ENCODE measurements around the gene IFT27. TPM values are rescaled to one million over a fixed set of nuclear protein-coding genes. Genes with fewer than 3 reads are reported as not detected.

Gene IFT27
- total and polyA plus RNA-seq, 2 experiments from 2014 or later, result 28.5 to 63.5 TPM

DNA sequence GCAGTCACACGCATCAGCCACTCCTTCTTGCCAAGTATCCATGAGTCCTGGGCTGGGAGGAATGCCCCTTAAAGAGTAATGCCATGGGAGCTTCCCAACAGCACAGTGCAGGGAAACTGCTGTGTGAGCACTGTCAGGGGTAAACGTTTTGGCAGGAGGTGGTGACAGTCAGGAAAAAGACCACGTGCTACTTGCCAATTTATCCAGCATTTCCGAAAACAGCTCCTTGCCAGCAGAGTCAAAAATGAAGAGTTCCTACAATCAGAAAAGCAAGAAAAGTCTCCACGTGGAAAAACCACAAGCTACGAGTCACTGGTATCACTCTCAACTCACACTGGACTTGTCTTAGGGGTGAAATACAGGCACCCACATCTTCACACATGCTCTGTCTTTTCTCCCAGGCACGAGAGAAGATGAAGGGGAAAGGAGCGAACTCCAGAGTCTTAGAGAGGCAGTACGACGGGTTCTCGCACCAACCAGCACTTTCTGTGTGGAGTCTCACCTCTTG is 9.9 kb downstream of the IFT27 start:
- no peak overlapping the region for H3K27ac Mint-ChIP-seq
- Histone ChIP-seq H3K27ac (ENCODE audit: low read depth) (no peak overlapping the region), H3K79me2 (replicated peaks; ENCODE audit: insufficient read depth) (no peaks in the 10 kb centered on the region), H3F3A (replicated peaks; ENCODE audit: low read depth) (no peaks in the 10 kb centered on the region), H2AFZ (no peak overlapping the region), H3K4me1 (ENCODE audit: insufficient read depth) (no peaks in the 10 kb centered on the region), H3K4me3 (no peak overlapping the region), H3K9me2 (ENCODE audit: insufficient read depth) (no peaks in the 10 kb centered on the region), H4K20me1 (replicated peaks; ENCODE audit: insufficient read depth) (no peaks in the 10 kb centered on the region; the same call in 1 of the 2 replicates), H3K36me3 (ENCODE audit: insufficient read depth) (no peaks in the 10 kb centered on the region), H3K27me3 (ENCODE audit: insufficient read depth) (no peaks in the 10 kb centered on the region), H3K4me2 (no peak overlapping the region)
- no peak for DNase-seq (ENCODE audit: low spot score)
- peaks cover 8% of the 10 kb centered on the region for H3K27me3 Mint-ChIP-seq (ENCODE audit: insufficient read depth, low read depth, poor library complexity)
- no peaks in the 10 kb centered on the region for H3K9me3 Mint-ChIP-seq
- H3K36me3 Mint-ChIP-seq (ENCODE audit: low read depth), result peaks cover 27% of the 10 kb centered on the region
- H3K4me1 Mint-ChIP-seq, result peaks cover 17% of the 10 kb centered on the region
- H3K4me3 Mint-ChIP-seq, result no peak overlapping the region
- no peak for ATAC-seq
- TF ChIP-seq, protein P1, sequence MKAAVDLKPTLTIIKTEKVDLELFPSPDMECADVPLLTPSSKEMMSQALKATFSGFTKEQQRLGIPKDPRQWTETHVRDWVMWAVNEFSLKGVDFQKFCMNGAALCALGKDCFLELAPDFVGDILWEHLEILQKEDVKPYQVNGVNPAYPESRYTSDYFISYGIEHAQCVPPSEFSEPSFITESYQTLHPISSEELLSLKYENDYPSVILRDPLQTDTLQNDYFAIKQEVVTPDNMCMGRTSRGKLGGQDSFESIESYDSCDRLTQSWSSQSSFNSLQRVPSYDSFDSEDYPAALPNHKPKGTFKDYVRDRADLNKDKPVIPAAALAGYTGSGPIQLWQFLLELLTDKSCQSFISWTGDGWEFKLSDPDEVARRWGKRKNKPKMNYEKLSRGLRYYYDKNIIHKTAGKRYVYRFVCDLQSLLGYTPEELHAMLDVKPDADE (IDR thresholded peaks at IDR 0.05), result no peak
- TF ChIP-seq STAT1 (IDR thresholded peaks at IDR 0.05; ENCODE audit: unreplicated experiment), result no peak
- no peak for TF ChIP-seq ZNF462 (CRISPR knock-in tag; IDR thresholded peaks at IDR 0.05)

Data from GM23338 (cell line).